Retinal pigment epithelial cell (primary cell): ENCODE data around the gene MRPL36.
A peak's percentile ranks its signal among the peaks of the same experiment; 100 is the strongest.
"Not testable (repeated sequence)": the region's sequence is repeated elsewhere in the genome, so short reads cannot be mapped to it uniquely, and the experiment has no call there.

Experiments
- DNase-seq: peaks from one replicate; pipeline ENCODE4 v3.0.0-alpha.2; 2010; ENCODE audit warnings: low read depth
- H3K4me3 ChIP-seq: 2 replicates; pipeline ENCODE4 v1.5.1; 2011; ENCODE audit warnings: mild to moderate bottlenecking, low read length, control low read depth, moderate library complexity
- CTCF ChIP-seq: conservative IDR thresholded peaks from 2 replicates; pipeline ENCODE4 v1.5.1; 2011; ENCODE audit warnings: low read depth, low read length, control low read depth, inconsistent platforms

The MRPL36 gene

GRCh38 chr5:1793966-1794900 is 5.4 kb downstream of the MRPL36 start:
- H3K4me3 ChIP-seq: no peak overlapping the region
- peak; percentile 61 for DNase-seq
- TF ChIP-seq CTCF: no peak

- no peak overlapping the region for H3K4me3 ChIP-seq
- DNase-seq: no peak
- no peak for TF ChIP-seq CTCF
These were observed 6.3 kb downstream of the MRPL36 start for GRCh38 chr5:1793301-1793740.

GRCh38 chr5:1792842-1793266 is 6.8 kb downstream of the MRPL36 start:
- TF ChIP-seq CTCF: no peak
- H3K4me3 ChIP-seq: no peak overlapping the region
- no peak for DNase-seq

GRCh38 chr5:1791176-1791575 is 8.5 kb downstream of the MRPL36 start:
- H3K4me3 ChIP-seq: no peak overlapping the region
- TF ChIP-seq CTCF: no peak
- DNase-seq: no peak

- no peak overlapping the region for H3K4me3 ChIP-seq
- no peak for DNase-seq
- TF ChIP-seq CTCF: no peak
These were observed 9.7 kb downstream of the MRPL36 start for GRCh38 chr5:1789834-1790471.

GRCh38 chr5:1789438-1789833 is 10.2 kb downstream of the MRPL36 start:
- not testable (repeated sequence) for H3K4me3 ChIP-seq, DNase-seq

- DNase-seq: no peak
- TF ChIP-seq CTCF: no peak
- H3K4me3 ChIP-seq: no peak overlapping the region
These were observed 10.8 kb downstream of the MRPL36 start for GRCh38 chr5:1788828-1789227.
